Gastrocnemius medialis (tissue), 4 donors: ENCODE data around the gene KLHL29. TPM values are rescaled to one million over a fixed set of nuclear protein-coding genes. Genes with fewer than 3 reads are reported as not detected.
A peak's percentile ranks its signal among the peaks of the same experiment; 100 is the strongest.

Source experiments
- ATAC-seq, 2 donors: fragments of 150-250 bp; one replicate each; pipeline ENCODE4 v1.9.1; 2016
- DNase-seq, 2 donors: peaks; one replicate each; pipeline ENCODE4 v3.0.0-alpha.2; 2019
- H3K27ac ChIP-seq, 4 donors: fragments of 200-600 bp; sonication (generic); 1 replicate in 1 of 4; 2 replicates in 3 of 4; pipeline ENCODE4 v1.5.1; 2016 to 2018; ENCODE audit warnings: mild to moderate bottlenecking in 2 of 4, moderate library complexity in 1 of 4
- H3K27me3 ChIP-seq, 3 donors: fragments of 200-600 bp; sonication (generic) in 2 of 3; 1 replicate in 1 of 3; 2 replicates in 2 of 3; pipeline versions ENCODE4 v1.5.1 to v1.6.0; 2016 to 2019; ENCODE audit warnings: mild to moderate bottlenecking in 1 of 3, moderate library complexity in 1 of 3
- H3K36me3 ChIP-seq, 2 donors: fragments of 200-600 bp; sonication (generic) in 1 of 2; one replicate each; pipeline ENCODE4 v1.5.1; 2017 to 2018
- H3K4me1 ChIP-seq, 2 donors: fragments of 200-600 bp; sonication (generic) in 1 of 2; one replicate each; pipeline ENCODE4 v1.5.1; 2016 to 2017; ENCODE audit warnings: mild to moderate bottlenecking in 2 of 2
- H3K4me3 ChIP-seq, 4 donors: fragments of 200-600 bp; sonication (generic) in 3 of 4; 1 replicate in 1 of 4; 2 replicates in 3 of 4; pipeline ENCODE4 v1.5.1; 2016 to 2019; ENCODE audit warnings: mild to moderate bottlenecking in 2 of 4
- H3K9me3 ChIP-seq, 3 donors: fragments of 200-600 bp; sonication (generic) in 2 of 3; 1 replicate in 1 of 3; 2 replicates in 2 of 3; pipeline ENCODE4 v1.5.1; 2016 to 2019
- POLR2A ChIP-seq, 2 donors: fragments of 450-650 bp; IDR thresholded peaks; one replicate each; pipeline ENCODE4 v1.6.1; 2017; ENCODE audit warnings: antibody characterized with exemption in 2 of 2, mild to moderate bottlenecking in 2 of 2, moderate library complexity in 2 of 2
- in situ Hi-C, 4 donors: fragments of 200-750 bp; cut with MboI; loops; one replicate each; pipeline versions ENCODE4 v1.15.0 to v1.8.0; 2017; ENCODE audit warnings: low sequenced_read_pairs in 4 of 4
- intact Hi-C: fragments of 100-400 bp; cut with DNase I; formaldehyde crosslinking; loops from one replicate; pipeline ENCODE4 v1.15.1; 2023; ENCODE audit warnings: low total_unique reads
- total RNA-seq, 4 donors: library from RNA; depleted of rRNA; stranded (reverse); fragments of >200 nt; gene quantifications; one replicate each; pipeline versions ENCODE4 v1.1.0 to v1.2.3, GENCODE V29; 2016
- TF ChIP-seq, protein P1 (sequence below), 5 experiments: fragments of 450-650 bp in 3 of 5; fragments of 200-600 bp in 2 of 5; sonication (generic) in 2 of 5; IDR thresholded peaks in 4 of 5; conservative IDR thresholded peaks in 1 of 5; 1 replicate in 4 of 5; 2 replicates in 1 of 5; pipeline ENCODE4 v1.5.1; 2016 to 2019; ENCODE audit warnings: antibody characterized with exemption in 5 of 5, mild to moderate bottlenecking in 3 of 5, moderate library complexity in 3 of 5

The KLHL29 gene
- total RNA-seq, 4 donors from 2014 or later, result 4.3 to 24.9 (median 8.7) TPM

DNA sequence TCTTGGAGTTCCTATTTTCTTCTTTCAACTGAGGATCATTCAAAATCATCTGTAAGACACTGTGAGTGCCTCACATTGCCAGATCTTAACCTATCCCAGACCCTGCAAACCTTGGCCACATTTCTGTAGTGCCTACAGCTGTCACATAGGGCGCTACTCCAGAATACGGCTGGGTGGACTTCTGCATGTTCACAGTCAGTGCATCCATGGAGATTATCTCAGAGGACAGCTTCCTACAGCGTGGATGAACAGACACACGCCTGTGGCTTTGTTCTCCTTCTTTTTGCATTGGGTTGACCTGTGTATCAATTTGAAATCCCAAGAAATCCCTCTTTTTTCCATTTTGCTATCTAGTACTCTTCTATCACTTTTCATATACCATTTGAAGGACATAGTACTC is 1.9 kb upstream of the KLHL29 start:
- H3K36me3 ChIP-seq, result no peaks in the 10 kb centered on the region
- DNase-seq (no peak), ATAC-seq (no peak)
- no peaks in the 10 kb centered on the region for H3K9me3 ChIP-seq
- no peak overlapping the region for H3K27ac ChIP-seq
- H3K4me3 ChIP-seq, result no peak overlapping the region
- in situ Hi-C loops, result loop anchor here in 1 of 4 donors (25.0 kb wide), 1 partner anchor 379 kb away; no protein-coding TSS in a partner anchor
- TF ChIP-seq, protein P1, sequence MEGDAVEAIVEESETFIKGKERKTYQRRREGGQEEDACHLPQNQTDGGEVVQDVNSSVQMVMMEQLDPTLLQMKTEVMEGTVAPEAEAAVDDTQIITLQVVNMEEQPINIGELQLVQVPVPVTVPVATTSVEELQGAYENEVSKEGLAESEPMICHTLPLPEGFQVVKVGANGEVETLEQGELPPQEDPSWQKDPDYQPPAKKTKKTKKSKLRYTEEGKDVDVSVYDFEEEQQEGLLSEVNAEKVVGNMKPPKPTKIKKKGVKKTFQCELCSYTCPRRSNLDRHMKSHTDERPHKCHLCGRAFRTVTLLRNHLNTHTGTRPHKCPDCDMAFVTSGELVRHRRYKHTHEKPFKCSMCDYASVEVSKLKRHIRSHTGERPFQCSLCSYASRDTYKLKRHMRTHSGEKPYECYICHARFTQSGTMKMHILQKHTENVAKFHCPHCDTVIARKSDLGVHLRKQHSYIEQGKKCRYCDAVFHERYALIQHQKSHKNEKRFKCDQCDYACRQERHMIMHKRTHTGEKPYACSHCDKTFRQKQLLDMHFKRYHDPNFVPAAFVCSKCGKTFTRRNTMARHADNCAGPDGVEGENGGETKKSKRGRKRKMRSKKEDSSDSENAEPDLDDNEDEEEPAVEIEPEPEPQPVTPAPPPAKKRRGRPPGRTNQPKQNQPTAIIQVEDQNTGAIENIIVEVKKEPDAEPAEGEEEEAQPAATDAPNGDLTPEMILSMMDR (IDR thresholded peaks at IDR 0.05 in 4 of 5, conservative IDR thresholded peaks at IDR 0.05 in 1 of 5), result no peak
- no peak for TF ChIP-seq POLR2A (IDR thresholded peaks at IDR 0.05)
- peaks cover 7 to 22% of the 10 kb centered on the region in 2 donors for H3K4me1 ChIP-seq
- H3K27me3 ChIP-seq, result peaks cover 5 to 21% (median 6%) of the 10 kb centered on the region in 3 donors
- intact Hi-C loops, result loop anchor here (5.0 to 10.0 kb wide), 3 partner anchors 182 to 364 kb away; no protein-coding TSS in a partner anchor

DNA sequence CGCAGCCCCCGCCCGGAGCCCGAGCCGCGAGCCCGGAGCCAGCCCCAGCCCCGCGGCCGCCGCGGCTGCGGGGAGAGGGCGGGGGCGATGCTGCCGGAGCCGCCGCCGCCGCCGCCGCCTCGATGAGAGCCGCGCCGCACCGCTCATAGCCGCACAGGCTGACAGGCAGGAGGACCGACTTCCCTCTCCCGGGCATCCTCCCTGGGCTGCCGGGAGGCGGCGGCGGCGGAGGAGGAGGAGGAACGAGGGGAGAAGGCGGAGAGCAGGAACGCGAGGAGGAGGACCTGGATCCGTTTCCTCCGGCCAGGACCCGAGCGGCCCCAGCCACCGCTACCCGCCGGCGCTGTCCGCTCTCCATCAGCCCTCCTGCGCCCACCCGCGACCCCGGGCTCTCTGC is 370 bp downstream of the KLHL29 start:
- H3K4me3 ChIP-seq, result peak overlapping the region; percentile 67 to 77 (median 74)
- H3K4me1 ChIP-seq, result peaks cover 7 to 20% of the 10 kb centered on the region in 2 donors
- H3K9me3 ChIP-seq, result no peaks in the 10 kb centered on the region
- intact Hi-C loops, result loop anchor here (2.0 to 10.0 kb wide), 3 partner anchors 41 to 372 kb away; no protein-coding TSS in a partner anchor
- peak overlapping the region; percentile 62 to 73 (median 70) for H3K27ac ChIP-seq
- no peak for TF ChIP-seq POLR2A (IDR thresholded peaks at IDR 0.05)
- TF ChIP-seq, protein P1 (IDR thresholded peaks at IDR 0.05 in 4 of 5, conservative IDR thresholded peaks at IDR 0.05 in 1 of 5), result no peak
- ATAC-seq (peak; percentile 41 to 53), DNase-seq (no peak)
- H3K36me3 ChIP-seq, result no peaks in the 10 kb centered on the region
- in situ Hi-C loops, result loop anchor here in 1 of 4 donors (25.0 kb wide), 1 partner anchor 377 kb away; no protein-coding TSS in a partner anchor
- peaks cover 5 to 29% (median 14%) of the 10 kb centered on the region in 3 donors for H3K27me3 ChIP-seq

DNA sequence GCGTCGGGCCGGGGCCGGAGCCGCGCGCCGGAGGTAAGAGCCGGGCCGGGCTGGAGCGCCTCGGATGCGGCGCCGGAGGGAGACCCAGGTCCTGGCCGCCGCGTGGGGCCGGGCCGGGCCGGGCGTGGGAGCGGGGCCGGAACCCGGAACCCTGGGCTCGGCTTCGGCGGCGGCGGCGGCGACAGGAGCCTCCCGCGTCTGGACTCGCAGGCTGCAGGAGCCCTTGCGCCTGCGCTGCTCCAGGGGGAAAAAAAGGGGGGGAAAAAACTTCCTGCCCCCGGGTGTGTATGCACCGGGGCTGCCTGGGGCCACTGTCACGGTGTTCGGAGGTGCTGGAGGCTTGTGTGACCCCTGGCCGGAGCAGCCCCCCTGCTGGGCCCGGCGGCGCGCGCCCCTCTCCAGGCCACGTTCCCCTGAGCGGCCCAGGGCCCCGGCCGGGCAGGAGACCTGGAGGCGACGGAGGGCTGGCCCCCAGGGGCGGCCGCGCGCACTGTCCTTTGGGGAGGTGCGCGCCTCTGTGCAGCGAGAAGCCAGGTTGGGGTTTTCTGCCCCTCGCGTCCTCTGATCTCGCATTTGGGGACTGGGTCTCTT is 864 bp downstream of the KLHL29 start:
- intact Hi-C loops (loop anchor here (2.0 to 10.0 kb wide), 3 partner anchors 41 to 371 kb away; no protein-coding TSS in a partner anchor), in situ Hi-C loops (loop anchor here in 1 of 4 donors (25.0 kb wide), 1 partner anchor 376 kb away; no protein-coding TSS in a partner anchor)
- DNase-seq (no peak), ATAC-seq (peak; percentile 14 to 15)
- Histone ChIP-seq H3K4me1 (peaks cover 7 to 15% of the 10 kb centered on the region in 2 donors), H3K9me3 (no peaks in the 10 kb centered on the region), H3K27me3 (peaks cover 5 to 29% (median 14%) of the 10 kb centered on the region in 3 donors), H3K4me3 (peak overlapping the region; percentile 67 to 77 (median 74)), H3K27ac (peak overlapping the region; percentile 62 to 73 (median 70)), H3K36me3 (no peaks in the 10 kb centered on the region)
- TF ChIP-seq, protein P1 (IDR thresholded peaks at IDR 0.05 in 4 of 5, conservative IDR thresholded peaks at IDR 0.05 in 1 of 5), result no peak
- TF ChIP-seq POLR2A (IDR thresholded peaks at IDR 0.05), result no peak

DNA sequence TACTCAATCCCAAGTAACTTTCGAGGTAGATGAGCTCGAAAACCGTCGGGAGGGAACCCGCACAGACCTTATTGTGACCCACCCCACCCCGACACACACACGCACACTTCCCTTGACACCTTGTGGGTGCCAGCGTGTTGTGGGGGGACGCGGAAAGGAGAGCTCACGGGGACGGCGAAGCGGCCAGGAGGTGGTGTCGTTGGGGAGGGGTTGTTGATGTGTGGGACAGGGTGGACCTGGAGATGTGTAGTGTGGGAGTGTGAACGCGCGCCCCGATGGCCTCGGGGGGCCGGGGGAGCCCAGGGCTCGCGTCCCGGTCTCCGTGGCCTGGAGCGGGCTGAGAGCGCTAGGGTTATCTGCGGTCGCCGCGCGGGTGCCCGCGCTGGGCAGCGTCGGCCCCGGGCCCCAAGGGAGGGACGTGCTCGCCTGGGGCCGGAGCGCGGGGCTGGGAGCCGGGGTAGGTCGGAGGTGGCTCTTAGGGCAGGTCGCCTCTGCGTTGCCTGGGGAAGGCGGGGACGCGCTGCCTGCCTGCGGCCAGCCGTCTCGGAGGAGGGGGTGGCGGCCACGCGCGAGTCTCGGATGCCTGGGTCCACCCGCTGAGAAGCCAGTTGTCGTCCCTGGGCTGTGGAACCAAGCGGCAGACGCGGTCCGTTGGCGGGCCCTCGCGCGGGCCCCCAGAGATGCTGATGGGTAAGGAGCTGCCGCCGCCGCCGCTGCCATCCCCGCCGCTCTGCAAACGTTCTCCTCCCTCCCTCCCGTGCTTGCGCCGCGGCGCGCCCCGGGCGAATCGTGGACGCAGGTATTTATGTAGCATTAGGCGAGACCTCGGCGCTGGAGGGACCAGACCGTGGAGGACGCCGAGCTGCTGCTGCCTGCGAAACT is 1.6 kb downstream of the KLHL29 start:
- no peak for DNase-seq
- Histone ChIP-seq H3K4me1 (peaks cover 7 to 13% of the 10 kb centered on the region in 2 donors), H3K27ac (peak overlapping the region; percentile 62 to 73 (median 70)), H3K4me3 (peak overlapping the region; percentile 67 to 77 (median 74)), H3K36me3 (no peaks in the 10 kb centered on the region), H3K27me3 (peaks cover 5 to 29% (median 14%) of the 10 kb centered on the region in 3 donors), H3K9me3 (no peaks in the 10 kb centered on the region)
- in situ Hi-C loops (loop anchor here in 1 of 4 donors (25.0 kb wide), 1 partner anchor 376 kb away; no protein-coding TSS in a partner anchor), intact Hi-C loops (loop anchor here (5.0 to 10.0 kb wide), 2 partner anchors 178 to 371 kb away; no protein-coding TSS in a partner anchor)
- no peak for ATAC-seq
- TF ChIP-seq, protein P1 (IDR thresholded peaks at IDR 0.05 in 4 of 5, conservative IDR thresholded peaks at IDR 0.05 in 1 of 5), result peak in 1 of 5 experiments; percentile 8
- TF ChIP-seq POLR2A (IDR thresholded peaks at IDR 0.05), result no peak
